Islet of Langerhans (tissue), 1 donor: ENCODE results near the gene TNPO3.

Experiments used
- FAIRE-seq: peaks from one replicate; lab custom pipeline; 2011; peaks lifted over from hg19 to GRCh38; lab: Jason Lieb, UNC

The TNPO3 gene

DNA sequence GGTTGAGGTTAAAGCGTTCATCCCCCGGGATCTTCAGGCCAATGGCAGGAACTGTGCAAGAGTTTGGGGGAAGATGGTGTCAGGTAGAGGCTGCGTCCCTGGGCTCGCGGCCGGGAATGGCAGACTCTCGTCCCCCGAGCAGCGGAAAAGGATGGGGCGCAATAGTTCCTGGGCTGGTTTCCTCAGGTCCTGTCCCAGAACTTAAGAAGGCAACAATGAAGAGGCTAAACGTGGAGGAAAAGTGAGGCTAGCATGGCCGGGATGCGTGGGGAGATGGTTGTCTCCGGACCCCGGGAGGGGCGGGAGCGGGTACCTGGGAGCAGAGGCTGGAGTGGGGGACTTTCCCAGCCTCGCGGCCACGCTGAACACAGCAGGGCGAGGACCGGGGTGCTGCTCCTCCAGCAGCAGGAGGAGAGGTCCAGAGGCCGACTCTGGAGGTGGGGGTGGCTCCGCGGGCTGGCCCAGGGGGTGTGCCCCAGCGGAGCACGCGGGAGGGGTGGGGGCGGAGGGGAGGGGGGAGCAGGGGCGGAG is 116.3 kb downstream of the TNPO3 start:
- FAIRE-seq, result no peak

DNA sequence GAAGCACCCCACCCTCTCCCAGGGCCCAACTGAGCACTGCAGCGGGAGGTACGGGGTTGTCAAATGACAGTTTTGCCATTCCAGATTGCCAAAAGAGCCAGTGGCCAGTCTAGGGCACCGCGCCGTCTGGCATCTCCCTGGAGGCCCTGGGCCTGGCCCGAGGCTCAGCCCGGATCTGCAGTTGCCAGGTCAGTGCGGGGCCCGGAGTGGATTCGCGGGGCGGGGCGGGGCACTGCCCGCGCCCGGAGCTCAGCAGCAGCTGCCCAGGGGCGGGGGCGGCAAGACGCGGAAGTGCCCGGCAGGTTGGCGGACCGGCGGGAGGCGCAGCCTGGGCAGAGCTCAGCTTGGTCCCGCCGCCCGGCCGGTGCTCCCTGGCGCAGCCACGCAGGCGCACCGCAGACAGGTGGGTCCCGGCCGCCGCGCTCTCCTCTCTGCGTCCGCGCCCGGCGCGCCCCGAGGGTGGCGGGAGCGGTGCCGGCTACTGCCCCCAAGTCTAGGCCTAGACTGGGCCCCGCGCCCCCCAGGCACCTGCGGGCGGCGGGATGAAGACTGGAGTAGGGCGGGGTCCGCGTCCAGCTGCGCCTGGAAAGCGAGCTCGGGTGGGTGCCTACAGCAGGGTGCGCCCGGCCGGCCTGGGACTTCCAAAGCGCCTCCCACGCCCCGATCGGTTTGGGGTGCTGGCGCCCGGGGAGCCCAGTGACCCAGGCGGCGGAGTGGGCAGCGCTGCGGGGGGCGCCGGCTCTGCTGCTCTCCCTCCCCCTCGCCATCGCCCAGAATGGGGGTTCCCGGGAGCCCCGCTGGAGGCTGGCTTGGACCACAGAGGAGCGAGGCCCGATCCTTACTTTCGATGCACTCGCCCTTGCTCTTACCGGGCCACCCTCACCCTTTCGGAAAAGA is 117.0 kb downstream of the TNPO3 start, which contains the start of gene IRF5:
Gene IRF5, plus strand, starts transcription at position 281 of the 897 bp plus-strand sequence. CDS start 4,155 bp downstream, outside the sequence.
- no peak for FAIRE-seq

DNA sequence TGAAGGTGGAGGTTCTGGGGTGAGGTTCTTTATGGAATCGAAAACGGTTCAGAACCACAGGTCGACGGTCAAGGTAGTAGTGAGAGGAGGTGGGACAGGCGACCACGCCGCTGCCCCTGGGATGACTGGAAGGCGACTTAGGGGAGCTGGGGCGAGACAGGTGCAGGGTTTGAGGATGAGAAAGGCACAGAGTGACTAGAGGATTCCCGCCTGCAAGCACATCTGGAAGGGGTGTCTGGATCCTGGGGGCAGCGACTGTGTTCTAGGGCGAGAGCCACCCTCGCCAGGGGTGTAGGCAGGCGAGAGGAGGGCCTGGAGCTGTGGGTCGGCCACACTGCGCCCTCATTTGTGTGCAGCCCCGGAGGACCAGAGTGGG is 117.7 kb downstream of the TNPO3 start:
- no peak for FAIRE-seq

- no peak for FAIRE-seq
Measured at GRCh38 chr7:128936798-128937197, 118.1 kb downstream of the TNPO3 start.

GRCh38 chr7:128935342-128935730 is 119.6 kb downstream of the TNPO3 start:
- FAIRE-seq, result no peak

DNA sequence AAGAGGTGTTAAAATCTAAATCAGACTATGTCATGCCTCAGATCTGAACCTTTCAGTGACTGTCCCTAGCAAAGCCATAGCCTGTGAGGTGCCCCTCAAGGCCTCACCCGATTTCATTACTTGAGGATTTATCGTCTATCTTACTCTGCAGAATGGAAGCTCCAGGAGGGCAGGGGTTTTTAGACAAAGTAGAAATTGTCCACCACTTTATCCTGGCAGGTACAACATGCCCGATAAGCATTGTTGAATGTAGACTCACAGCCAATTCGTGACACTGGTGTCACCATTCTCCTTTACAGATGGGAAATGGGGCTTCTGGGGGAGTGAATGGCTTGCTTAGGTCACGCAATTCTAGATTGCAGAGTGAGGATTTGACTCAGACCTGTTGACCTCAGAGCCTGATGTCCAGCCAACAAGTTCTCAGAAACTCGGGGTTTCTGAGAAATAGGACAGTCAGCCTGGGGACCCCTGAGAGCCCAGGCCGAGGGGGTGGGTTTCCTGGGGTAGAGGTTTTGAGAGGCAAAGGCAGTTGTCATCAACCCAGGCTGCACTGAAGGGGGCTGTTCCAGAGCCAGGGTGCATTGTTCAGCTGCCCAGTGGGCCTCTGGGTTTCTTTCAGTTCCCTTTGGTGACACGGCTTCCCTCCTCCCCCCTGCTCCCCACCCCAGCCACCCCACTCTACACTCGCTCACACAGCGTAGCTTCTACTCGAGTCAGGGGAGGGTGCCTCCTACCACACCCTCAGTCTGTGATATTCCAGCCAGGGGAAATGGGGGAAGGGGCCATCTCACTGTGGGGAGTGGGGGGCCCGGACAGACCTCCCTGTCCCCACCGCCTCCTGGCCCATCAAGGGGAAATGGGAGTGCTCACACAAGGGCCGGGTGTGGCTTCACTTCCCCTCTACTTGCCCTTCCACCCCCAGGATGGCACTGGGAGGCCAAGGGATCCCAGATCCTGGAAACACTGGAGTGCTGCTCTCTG is 120.3 kb downstream of the TNPO3 start:
- no peak for FAIRE-seq

- FAIRE-seq, result no peak
Measured at GRCh38 chr7:128933180-128933891, 121.6 kb downstream of the TNPO3 start.

DNA sequence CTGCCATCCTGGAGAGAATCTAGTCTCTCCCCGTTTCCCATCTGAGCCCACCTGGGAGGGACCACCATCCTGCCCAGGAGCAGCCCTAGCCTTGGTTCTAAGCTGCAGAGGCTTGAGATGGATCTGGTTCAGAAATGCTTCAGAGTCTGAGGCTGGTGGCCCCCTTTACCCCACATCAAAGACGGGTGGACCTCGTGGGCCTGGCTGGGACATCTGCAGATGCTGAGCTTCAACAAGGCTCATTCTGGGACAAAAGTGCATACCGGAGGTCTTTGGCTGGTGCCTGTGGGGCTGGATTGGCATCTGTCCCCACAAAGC is 122.1 kb downstream of the TNPO3 start:
- no peak for FAIRE-seq

DNA sequence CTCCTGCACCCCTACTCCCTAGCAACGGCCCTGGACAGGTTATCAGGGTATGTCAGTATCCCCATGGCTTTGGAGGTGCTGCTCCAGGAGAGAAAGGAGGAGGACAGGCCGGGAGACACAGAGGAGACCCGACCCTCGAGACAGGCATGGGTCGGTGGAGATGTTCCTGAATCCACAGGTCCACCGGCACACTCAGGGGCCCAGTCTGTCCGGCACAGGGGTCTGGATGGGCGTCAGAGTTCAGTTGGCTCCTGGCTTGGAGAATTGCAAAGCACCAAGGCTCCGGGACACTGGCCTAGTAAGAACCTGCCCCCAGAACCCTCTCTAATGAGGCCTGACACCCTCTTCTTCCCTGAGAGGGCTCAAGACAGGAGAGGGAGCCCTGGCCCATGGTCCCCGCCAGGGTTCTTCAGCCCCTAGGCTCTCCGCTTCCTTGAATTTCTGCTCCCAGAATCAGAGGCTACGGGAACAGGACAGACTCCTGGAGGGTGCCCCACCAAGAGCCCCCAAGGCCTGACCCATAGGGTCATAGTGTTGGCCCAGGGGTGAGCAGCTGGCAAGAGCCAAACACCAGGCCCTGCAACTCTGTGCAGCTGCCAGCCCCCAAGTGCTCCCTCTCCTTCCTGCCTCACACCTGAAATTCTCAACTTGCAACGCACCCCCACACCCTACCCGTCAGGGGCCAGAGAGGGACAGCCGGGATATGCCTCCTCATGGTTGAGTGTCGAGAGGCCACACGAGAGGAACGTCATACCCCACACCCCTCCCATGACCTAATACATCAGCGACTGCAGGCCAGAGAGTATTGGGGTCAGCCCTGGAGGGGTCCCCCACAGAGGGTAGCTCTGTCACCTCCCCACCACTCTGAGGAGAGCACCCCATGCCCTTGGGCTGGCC is 122.7 kb downstream of the TNPO3 start:
- FAIRE-seq, result no peak

GRCh38 chr7:128931190-128931798 is 123.6 kb downstream of the TNPO3 start:
- FAIRE-seq, result no peak

GRCh38 chr7:128928882-128929788 is 125.8 kb downstream of the TNPO3 start:
- FAIRE-seq, result no peak

DNA sequence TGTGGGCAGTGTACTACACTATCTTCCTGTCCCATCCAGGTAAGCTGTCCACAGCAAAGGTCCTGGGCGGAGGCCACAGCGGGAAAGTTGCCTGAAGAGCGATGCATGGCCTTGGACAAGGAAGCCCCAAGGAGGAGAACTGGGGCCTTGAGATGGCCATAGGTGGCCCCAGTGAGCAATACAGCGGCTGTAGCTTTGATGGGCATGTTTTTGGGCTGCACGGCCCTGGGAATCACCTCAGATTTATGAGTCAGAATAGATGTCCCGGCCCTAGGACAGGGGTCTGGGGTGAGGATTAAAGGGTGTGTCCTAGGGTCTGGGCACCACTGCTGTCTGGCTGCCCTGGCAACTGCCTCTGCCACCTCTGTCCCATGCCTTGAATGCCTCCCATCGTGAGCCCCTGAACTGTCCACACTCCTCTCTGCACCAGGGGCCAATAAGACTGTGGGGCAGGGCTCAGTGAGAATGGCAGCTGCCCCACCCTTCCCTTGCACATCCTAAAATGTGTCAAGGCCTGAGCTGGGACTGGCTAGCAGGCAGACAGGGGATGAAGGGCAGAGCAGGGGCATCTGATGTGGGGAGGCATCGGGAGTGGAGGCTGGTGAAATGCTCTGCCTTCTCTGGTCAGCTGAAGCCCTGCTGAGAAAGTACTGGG is 126.6 kb downstream of the TNPO3 start:
- FAIRE-seq, result no peak

GRCh38 chr7:128924707-128925588 is 130.0 kb downstream of the TNPO3 start:
- FAIRE-seq, result peak; percentile 47

- no peak for FAIRE-seq
Measured at GRCh38 chr7:128923411-128923800, 131.5 kb downstream of the TNPO3 start.

GRCh38 chr7:128922496-128923410 is 132.2 kb downstream of the TNPO3 start:
- no peak for FAIRE-seq

DNA sequence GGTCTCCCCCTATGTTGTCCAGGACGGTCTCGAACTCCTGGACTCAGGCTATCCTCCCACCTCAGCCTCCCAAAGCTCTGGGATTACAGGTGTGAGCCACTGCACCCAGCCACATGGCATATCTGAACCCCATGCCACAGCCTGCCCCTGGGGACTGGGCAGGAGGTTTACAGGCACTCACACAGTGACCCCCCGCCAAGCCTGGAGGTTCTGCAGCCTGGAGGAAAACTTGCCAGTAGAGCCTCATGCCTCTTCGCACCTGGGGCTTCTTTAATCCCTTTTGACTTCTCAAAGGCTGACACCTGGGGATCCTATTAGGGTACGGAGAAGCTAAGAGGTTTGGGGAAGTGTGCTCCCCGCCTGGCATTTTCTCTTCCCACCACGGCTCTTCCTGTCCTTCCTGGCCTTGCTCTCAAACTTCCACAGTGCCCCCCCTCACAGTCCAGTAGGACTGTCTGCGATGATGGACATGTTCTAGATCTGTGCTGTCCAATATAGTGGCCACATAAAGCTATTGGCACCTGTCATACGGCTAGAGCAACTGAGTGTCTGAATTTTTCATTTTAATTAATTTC is 133.0 kb downstream of the TNPO3 start:
- FAIRE-seq, result no peak
